Measurements from ENCODE around the gene LEMD1.

The LEMD1 gene

GRCh38 chr1:205375835-205376545 lies 45.9 kb downstream of the LEMD1 start:
- no peaks in the 10 kb centered on the region for H4K20me1 ChIP-seq (ENCODE audit: low read depth, low read length)
- H3K9me2 ChIP-seq (replicated peaks; ENCODE audit: insufficient read depth, low read length), result no peaks in the 10 kb centered on the region
- no peak overlapping the region for H3K9ac ChIP-seq (ENCODE audit: low read length)
- H2AFZ ChIP-seq (ENCODE audit: low read depth, low read length, severe bottlenecking), result no peak overlapping the region
- no peak for TF ChIP-seq CTCF (IDR thresholded peaks at IDR 0.05; ENCODE audit: insufficient read depth, low read length, poor library complexity, severe bottlenecking)
- TF ChIP-seq EZH2phosphoT487 (conservative IDR thresholded peaks at IDR 0.05; ENCODE audit: low read length), result no peak
- no peaks in the 10 kb centered on the region for H3F3A ChIP-seq (ENCODE audit: insufficient read depth)
- no peak overlapping the region for H3K27ac ChIP-seq (ENCODE audit: low read depth, low read length)
- no peaks in the 10 kb centered on the region for H3K79me2 ChIP-seq (ENCODE audit: insufficient read depth, low read length)
- no peak overlapping the region for H3K4me2 ChIP-seq (ENCODE audit: low read depth, low read length, poor library complexity, severe bottlenecking)
- no peaks in the 10 kb centered on the region for H3K9me3 ChIP-seq (ENCODE audit: insufficient read depth, low read length)
- H3K36me3 ChIP-seq (ENCODE audit: low read length), result no peaks in the 10 kb centered on the region
- no peak overlapping the region for H3K4me3 ChIP-seq (ENCODE audit: insufficient read depth, low read length, poor library complexity, severe bottlenecking)
- H3K27me3 ChIP-seq (ENCODE audit: low read length), result no peaks in the 10 kb centered on the region

GRCh38 chr1:205374210-205375078 lies 47.4 kb downstream of the LEMD1 start:
- Histone ChIP-seq H3K4me2 (ENCODE audit: low read depth, low read length, poor library complexity, severe bottlenecking) (no peak overlapping the region), H2AFZ (ENCODE audit: low read depth, low read length, severe bottlenecking) (no peak overlapping the region), H3K9me2 (replicated peaks; ENCODE audit: insufficient read depth, low read length) (no peaks in the 10 kb centered on the region), H4K20me1 (ENCODE audit: low read depth, low read length) (no peaks in the 10 kb centered on the region), H3K4me3 (ENCODE audit: insufficient read depth, low read length, poor library complexity, severe bottlenecking) (no peak overlapping the region), H3K79me2 (ENCODE audit: insufficient read depth, low read length) (no peaks in the 10 kb centered on the region), H3K27ac (ENCODE audit: low read depth, low read length) (no peak overlapping the region), H3F3A (ENCODE audit: insufficient read depth) (no peaks in the 10 kb centered on the region), H3K9me3 (ENCODE audit: insufficient read depth, low read length) (no peaks in the 10 kb centered on the region), H3K9ac (ENCODE audit: low read length) (no peak overlapping the region), H3K27me3 (ENCODE audit: low read length) (no peaks in the 10 kb centered on the region), H3K36me3 (ENCODE audit: low read length) (no peaks in the 10 kb centered on the region)
- no peak for TF ChIP-seq CTCF (IDR thresholded peaks at IDR 0.05; ENCODE audit: insufficient read depth, low read length, poor library complexity, severe bottlenecking)
- no peak for TF ChIP-seq EZH2phosphoT487 (conservative IDR thresholded peaks at IDR 0.05; ENCODE audit: low read length)

- no peaks in the 10 kb centered on the region for H3K36me3 ChIP-seq (ENCODE audit: low read length)
- no peaks in the 10 kb centered on the region for H3K79me2 ChIP-seq (ENCODE audit: insufficient read depth, low read length)
- H3K9me3 ChIP-seq (ENCODE audit: insufficient read depth, low read length), result no peaks in the 10 kb centered on the region
- no peak overlapping the region for H3K27ac ChIP-seq (ENCODE audit: low read depth, low read length)
- no peak overlapping the region for H3K4me3 ChIP-seq (ENCODE audit: insufficient read depth, low read length, poor library complexity, severe bottlenecking)
- H3F3A ChIP-seq (ENCODE audit: insufficient read depth), result no peaks in the 10 kb centered on the region
- H3K4me2 ChIP-seq (ENCODE audit: low read depth, low read length, poor library complexity, severe bottlenecking), result no peak overlapping the region
- no peaks in the 10 kb centered on the region for H3K9me2 ChIP-seq (replicated peaks; ENCODE audit: insufficient read depth, low read length)
- no peaks in the 10 kb centered on the region for H3K27me3 ChIP-seq (ENCODE audit: low read length)
- no peak overlapping the region for H2AFZ ChIP-seq (ENCODE audit: low read depth, low read length, severe bottlenecking)
- TF ChIP-seq EZH2phosphoT487 (conservative IDR thresholded peaks at IDR 0.05; ENCODE audit: low read length) (no peak), CTCF (IDR thresholded peaks at IDR 0.05; ENCODE audit: insufficient read depth, low read length, poor library complexity, severe bottlenecking) (no peak)
- H4K20me1 ChIP-seq (ENCODE audit: low read depth, low read length), result no peaks in the 10 kb centered on the region
- H3K9ac ChIP-seq (ENCODE audit: low read length), result no peak overlapping the region
Observed at GRCh38 chr1:205373798-205374175, 48.1 kb downstream of the LEMD1 start.
